ENCODE results near the gene C1orf141.

C1orf141 gene

GRCh38 chr1:67137307-67137753 is 2.6 kb upstream of the C1orf141 start:
- TF ChIP-seq CTCF (IDR thresholded peaks at IDR 0.05; ENCODE audit: insufficient read depth, low read depth, low read length, missing control alignments) = no peak
- no peak overlapping the region for H3K4me3 ChIP-seq (ENCODE audit: low read length)
- no peak for DNase-seq (ENCODE audit: low read depth)

DNA sequence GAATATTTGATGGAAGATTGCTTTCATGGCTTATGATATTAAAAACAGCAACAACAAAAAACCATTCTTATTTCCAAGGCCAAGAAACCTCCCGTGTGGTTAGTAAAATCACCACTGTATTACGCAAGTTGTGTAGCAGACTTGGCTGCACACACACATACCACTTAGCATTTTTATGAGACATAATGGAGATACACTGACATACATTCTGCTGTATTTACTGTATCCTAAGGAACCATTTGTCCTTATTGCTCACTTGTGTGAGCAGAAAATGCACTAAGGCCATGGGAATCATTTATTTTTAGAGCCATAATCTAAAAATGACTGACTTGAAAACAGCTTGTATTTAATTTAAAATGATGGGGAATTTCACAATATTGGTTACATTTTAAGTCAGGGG is 584 bp upstream of the C1orf141 start:
- TF ChIP-seq CTCF (IDR thresholded peaks at IDR 0.05; ENCODE audit: insufficient read depth, low read depth, low read length, missing control alignments) = no peak
- peak; percentile 53 for DNase-seq (ENCODE audit: low read depth)
- H3K4me3 ChIP-seq (ENCODE audit: low read length) = no peak overlapping the region

GRCh38 chr1:67133177-67133576 is 1.6 kb downstream of the C1orf141 start:
- TF ChIP-seq CTCF (IDR thresholded peaks at IDR 0.05; ENCODE audit: insufficient read depth, low read depth, low read length, missing control alignments) = no peak
- H3K4me3 ChIP-seq (ENCODE audit: low read length) = no peak overlapping the region
- DNase-seq (ENCODE audit: low read depth) = no peak

DNA sequence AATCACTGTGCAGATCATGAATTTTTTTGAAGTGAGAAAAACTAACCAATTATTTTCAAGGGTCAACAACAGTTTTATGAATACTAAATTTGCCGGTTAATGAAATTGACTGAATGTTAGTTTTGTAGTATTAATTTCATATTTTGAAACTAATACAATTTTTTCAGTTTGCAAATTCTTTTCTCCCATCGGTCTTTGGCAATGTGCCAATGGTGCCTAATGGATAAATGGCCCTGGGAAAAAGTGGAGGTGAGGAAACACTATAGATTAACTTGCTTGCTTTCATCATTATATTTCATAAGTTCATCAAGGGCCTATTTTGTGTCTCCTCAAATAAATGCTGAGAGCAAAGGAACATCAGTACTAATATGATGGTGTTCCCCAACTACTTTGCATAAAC is 4.1 kb downstream of the C1orf141 start:
- H3K4me3 ChIP-seq (ENCODE audit: low read length) = no peak overlapping the region
- DNase-seq (ENCODE audit: low read depth) = no peak
- no peak for TF ChIP-seq CTCF (IDR thresholded peaks at IDR 0.05; ENCODE audit: insufficient read depth, low read depth, low read length, missing control alignments)

DNA sequence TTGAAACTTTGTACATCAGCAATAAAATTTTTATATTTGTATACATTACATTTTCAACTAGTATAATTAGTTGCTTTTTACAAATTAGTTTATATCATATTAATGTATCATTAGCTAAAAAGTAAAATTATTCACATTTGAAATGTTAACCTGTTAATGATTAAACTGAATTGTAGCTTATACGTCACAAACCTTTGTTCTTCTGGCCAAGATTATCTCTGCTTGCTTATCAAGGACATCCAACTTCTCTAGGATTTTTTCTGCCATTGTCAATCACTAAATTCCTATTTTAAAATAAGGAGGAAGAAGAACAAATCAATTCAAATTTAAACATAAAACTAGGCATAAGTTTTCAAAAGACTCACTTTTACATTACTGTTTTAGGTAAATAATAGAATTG is 7.8 kb downstream of the C1orf141 start:
- TF ChIP-seq CTCF (IDR thresholded peaks at IDR 0.05; ENCODE audit: insufficient read depth, low read depth, low read length, missing control alignments) = no peak
- no peak overlapping the region for H3K4me3 ChIP-seq (ENCODE audit: low read length)
- no peak for DNase-seq (ENCODE audit: low read depth)

- peak; percentile 28 for TF ChIP-seq CTCF (IDR thresholded peaks at IDR 0.05; ENCODE audit: insufficient read depth, low read depth, low read length, missing control alignments)
- no peak overlapping the region for H3K4me3 ChIP-seq (ENCODE audit: low read length)
- peak; percentile 74 for DNase-seq (ENCODE audit: low read depth)
These were observed 8.5 kb downstream of the C1orf141 start for GRCh38 chr1:67126111-67126746.

DNA sequence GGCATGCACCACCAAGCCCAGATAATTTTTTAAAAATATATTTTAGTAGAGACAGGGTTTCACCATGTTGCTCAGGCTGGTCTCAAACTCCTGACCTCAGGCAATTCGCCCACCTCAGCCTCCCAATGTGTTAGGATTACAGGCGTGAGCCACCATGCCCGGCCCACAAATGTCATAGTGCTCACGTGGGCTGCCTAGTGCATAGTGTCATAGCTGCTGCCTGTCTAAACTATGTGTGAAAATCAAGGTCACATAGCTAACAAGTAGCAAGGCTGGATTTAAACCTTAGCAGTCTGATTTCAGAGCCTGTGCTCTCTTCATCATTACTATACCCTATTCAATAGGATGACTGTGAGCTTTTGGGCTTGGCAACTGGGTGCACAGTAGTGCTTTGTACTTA is 10.3 kb downstream of the C1orf141 start:
- H3K4me3 ChIP-seq (ENCODE audit: low read length) = no peak overlapping the region
- TF ChIP-seq CTCF (IDR thresholded peaks at IDR 0.05; ENCODE audit: insufficient read depth, low read depth, low read length, missing control alignments) = no peak
- DNase-seq (ENCODE audit: low read depth) = no peak

Data from epithelial cell of esophagus (primary cell).